Right renal pelvis (tissue), 4 donors: ENCODE measurements around the gene KRTAP19-8. TPM values are rescaled to one million over a fixed set of nuclear protein-coding genes. Genes with fewer than 3 reads are reported as not detected.

Experiments used
- DNase-seq, 4 donors: peaks; one replicate each; pipeline ENCODE4 v3.0.0-alpha.2; 2013; ENCODE audit warnings: low read depth in 4 of 4, low spot score in 3 of 4, missing footprints in 1 of 4
- polyA plus RNA-seq, 4 donors: library from polyadenylated mRNA; unstranded; fragments of 120-200 nt; gene quantifications; one replicate each; pipeline ENCODE4 v1.2.1, GENCODE V29; 2013; ENCODE audit not compliant: insufficient read length in 4 of 4

The KRTAP19-8 gene
- not detected for polyA plus RNA-seq

DNA sequence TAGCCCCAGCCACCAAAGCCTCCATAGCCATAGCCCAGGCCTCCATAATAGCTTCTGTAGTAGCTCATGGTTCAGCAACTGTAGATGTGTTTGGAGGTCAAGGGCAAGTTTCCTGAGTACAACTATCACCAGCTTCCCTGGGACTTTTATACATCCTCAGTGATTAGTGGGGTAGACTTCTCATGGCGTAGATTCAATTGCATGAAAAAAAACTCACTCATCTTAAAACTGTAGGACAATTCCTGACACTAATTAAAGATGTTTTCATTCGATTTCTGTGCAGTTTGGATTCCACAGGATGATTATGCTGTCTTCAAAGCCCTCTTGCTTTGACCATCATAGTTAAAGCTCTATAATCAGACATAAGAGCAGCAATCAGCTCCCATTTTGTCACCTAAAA is at the start of gene KRTAP19-8:
KRTAP19-8 (minus strand) TSS at position 101 of the 400 bp plus-strand sequence; CDS start at position 68, 33 bp downstream.
- no peak for DNase-seq

DNA sequence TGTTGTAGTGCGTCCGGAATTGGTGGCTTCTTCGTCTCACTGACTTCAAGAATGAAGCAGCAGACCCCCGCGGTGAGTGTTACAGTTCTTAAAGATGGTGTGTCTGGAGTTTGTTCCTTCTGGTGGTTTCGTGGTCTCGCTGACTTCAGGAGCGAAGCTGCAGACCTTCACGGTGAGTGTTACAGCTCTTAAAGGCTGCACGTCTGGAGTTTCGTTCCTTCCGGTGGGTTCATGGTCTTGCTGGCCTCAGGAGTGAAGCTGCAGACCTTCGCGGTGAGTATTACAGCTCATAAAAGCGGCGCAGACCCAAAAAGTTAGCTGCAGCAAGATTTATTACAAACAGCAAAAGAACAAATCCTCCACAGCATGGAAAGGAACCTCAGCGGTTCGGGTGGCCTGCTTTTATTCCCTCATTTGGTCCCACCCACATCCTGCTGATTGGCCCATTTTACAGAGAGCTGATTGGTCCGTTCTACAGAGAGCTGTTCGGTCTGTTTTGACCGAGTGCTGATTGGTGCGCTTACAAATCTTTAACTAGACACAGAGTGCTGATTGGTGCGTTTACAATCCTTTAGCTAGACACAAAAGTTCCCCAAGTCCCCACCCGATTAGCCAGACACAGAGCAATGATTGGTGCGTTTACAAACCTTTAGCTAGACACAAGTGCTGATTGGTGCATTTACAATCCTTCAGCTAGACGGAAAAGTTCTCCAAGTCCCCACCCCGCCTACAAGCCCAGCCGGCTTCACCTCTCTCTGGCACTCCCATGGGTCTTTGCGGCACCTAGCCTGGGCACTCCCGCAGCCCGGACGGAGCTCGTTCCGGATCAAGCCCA is 49.6 kb upstream of the KRTAP19-8 start:
- no peak for DNase-seq

DNA sequence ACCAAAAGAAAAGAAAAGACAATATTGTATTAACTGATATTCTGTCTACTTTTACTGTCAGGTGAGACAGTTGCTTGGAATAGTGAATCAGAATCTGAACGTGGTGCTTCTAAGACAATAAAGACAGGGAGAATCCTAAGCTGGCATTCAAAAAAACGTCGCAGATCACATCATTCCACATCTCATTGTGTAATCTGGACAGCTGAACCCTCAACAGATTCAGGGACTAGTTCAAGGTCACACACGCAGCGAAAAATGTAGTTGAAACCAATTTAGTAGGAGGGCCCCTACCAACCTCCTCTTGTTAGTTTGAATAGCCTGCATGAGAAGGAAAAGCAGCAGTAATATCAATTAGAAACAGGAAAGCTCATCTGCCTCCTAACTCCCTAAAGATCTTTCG is 46.4 kb upstream of the KRTAP19-8 start:
- no peak for DNase-seq

GRCh38 chr21:31078796-31079195 is 40.5 kb upstream of the KRTAP19-8 start:
- no peak for DNase-seq

DNA sequence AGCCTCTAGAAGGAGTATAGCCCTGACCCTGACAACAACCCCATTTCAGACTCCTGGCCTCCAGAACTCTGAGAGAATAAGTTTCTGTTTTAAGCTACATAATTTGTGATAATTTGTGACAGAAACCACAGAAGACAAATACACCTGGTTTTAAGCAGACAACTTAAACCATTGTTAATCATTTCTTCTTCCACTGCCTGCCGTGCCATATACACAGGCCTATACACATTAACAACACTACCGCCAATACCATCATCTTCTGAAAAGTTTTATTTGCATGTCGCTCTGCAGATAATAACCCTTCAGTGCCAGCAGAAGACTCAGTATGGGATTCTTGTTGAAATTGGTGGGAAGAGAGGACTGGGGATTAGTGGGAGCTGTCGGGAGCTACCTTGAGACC is 39.9 kb upstream of the KRTAP19-8 start:
- DNase-seq = no peak

DNA sequence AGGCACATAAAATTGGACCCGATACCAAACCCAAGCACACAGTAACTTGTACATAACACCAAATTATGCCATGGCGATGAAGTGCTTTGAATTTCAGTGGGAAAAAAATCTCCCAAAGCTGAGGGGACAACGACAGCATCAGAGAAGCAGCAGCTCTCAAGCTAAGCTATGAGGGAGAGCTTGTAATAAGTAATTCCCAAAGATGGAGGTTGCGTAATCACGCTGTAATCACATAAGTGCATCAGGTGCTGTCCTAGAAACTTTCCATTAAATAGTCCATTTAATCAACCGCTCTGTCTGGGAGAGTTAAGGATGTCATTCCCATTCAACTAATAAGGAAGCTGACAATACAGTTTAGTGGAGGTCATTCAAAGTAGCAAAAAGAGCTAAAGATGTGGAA is 37.6 kb upstream of the KRTAP19-8 start:
- no peak for DNase-seq

- DNase-seq = no peak
These were observed 34.3 kb upstream of the KRTAP19-8 start for GRCh38 chr21:31072533-31072932.

GRCh38 chr21:31064803-31065202 is 26.5 kb upstream of the KRTAP19-8 start:
- no peak for DNase-seq

DNA sequence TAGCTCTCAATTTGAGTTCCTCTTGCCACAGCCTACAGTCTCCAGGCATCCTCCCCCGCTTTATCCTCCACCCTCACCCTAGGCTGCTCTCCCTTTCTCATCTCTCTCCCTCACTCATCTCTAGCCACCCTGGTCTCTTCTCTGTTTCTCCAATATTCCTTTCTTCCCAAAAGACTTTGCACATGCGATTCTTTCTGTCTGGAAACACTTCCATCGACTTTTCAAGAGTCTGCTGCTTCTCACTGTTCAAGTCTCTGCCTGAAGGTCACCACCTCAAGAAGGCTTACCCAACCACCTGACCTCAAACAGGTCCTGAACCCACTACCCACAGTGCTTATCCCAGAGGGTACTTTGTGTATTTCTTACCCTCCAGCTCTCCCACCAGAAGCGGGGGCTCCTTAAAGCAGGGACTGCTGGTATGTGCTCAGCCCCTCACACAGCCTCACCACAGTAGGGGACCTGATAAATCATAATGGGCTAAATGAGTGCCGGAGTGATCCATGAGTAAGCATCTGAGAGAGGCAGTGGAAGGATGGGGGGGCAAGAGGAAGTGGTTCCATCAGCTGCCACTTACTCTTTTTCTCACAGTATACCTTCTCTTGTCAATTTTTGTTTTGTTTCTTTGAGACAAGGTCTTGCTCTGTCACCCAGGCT is 14.3 kb upstream of the KRTAP19-8 start:
- DNase-seq = no peak

DNA sequence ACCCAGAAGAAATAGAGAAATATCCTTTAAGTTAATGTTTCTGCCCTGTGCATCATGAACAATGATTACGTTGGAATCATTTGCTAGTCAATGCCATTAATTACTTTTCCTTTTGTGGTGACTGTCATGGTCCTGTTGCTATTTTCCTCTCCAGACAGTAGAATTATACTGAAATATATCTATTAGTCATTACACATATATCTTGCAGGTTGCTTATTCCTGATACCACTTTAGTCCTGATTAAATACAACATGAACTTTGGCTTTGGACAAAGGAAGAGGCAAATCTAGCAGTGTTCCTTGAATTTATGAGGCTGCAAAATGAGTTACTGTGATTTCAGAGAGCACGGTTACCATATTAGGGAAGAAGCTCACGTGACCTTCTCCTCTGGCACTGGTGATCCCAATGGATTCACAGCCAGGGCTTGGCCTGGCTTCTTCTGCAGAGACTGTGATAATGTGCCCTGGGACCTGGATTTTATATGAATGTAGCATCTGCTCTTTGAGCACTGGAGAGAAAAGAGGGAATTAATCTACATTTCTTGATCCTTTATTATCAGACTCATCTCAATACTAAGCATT is 12.4 kb upstream of the KRTAP19-8 start:
- no peak for DNase-seq

DNA sequence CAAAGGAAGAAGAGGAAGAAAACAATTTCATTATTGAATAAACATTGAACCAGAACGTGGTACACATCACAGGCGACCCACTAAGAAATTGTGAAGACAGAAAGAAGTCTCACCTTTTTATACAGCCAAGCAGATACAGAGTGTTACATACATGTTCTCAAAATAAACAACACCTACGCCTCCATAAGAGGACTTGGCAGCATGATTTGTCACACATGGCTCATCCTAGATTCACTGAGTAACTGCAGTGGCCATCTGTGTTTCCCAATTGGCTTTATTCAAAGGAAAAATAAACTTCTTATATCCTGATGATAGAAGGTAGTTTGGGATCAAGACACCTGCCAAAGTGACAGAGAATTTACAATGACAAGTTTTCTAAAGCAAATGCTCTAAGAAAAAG is 7.6 kb upstream of the KRTAP19-8 start:
- DNase-seq = no peak

- no peak for DNase-seq
These were observed 5.2 kb upstream of the KRTAP19-8 start for GRCh38 chr21:31043471-31043870.

DNA sequence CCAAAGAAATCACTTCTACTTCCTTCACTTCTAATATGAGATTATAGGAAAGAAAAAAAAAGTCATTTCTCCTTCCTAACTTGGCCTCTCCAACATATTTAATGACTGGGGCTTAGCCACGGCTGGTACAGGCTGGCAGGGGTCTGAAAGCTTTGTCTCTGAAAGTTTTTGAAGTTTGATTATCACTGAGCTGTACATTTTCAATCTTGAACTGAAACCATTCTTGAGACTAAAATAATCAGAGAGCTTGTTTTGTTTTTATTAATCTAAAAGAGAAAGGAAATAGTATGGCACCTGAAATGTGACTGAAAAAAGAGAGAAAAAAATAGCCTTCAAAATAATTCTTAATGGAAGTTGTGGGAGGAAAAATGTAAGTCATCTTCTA is 3.8 kb upstream of the KRTAP19-8 start:
- no peak for DNase-seq

GRCh38 chr21:31041295-31042079 is 3.2 kb upstream of the KRTAP19-8 start:
- no peak for DNase-seq

GRCh38 chr21:31034378-31034777 is 3.9 kb downstream of the KRTAP19-8 start:
- DNase-seq = no peak

DNA sequence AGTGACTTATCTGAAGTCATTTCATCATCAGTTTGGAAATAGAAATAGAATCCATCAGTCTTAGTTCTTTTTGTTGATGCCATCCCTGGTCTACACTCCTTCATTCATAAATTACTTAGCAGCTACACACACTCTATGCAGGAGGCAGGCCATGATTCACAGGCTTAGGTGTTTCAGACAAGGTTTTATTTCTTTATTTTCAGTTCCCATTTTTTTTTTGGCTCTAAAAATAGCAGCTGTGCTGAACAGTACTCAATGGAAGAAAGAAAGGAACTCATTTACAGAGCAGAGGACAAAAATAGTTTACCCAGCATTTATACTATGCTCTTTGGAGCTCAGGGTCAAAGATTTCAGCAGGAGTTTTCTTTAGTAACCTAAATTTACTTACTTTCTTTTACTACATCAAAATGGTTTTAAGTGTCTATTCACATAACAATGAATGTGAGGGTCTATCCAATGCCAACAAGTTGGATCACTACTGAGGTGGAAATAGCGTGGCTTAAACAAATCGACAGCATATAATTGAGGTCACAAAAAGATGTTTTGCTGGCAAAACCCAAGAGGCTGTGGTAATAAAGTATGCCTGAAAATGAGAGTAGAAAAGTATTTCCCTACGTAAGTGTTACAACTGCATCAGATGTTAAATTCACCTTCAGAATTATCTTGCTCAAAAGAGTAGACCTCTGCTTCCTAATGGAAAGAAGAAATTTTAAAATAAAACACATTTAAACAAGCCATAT is 7.7 kb downstream of the KRTAP19-8 start:
- DNase-seq = no peak

GRCh38 chr21:31023680-31024079 is 14.6 kb downstream of the KRTAP19-8 start:
- DNase-seq = no peak

GRCh38 chr21:31022306-31022705 is 16.0 kb downstream of the KRTAP19-8 start:
- no peak for DNase-seq

DNA sequence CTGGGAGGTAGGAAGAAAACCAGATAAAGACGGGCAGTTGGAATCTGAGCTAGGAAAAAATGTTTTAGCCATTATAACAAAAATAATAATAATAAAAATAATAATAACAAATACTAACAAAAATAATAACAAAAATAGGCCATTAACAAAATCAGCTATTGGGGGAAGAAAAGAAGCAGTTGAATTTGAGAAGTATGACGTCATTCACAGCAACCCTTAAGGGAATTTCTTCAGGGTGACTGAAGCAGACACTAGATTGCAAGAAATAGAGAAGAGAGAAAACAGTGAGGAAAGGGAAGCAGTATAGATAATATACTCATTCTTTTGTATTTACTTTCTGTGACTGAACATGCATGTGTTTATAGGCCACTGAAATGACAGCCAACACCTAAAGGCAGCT is 20.0 kb downstream of the KRTAP19-8 start:
- no peak for DNase-seq

- DNase-seq = no peak
These were observed 23.4 kb downstream of the KRTAP19-8 start for GRCh38 chr21:31014891-31015290.
